K562 (cell line): ENCODE data around the gene PRTFDC1. TPM values are rescaled to one million over a fixed set of nuclear protein-coding genes. Genes with fewer than 3 reads are reported as not detected.

Source experiments
- ATAC-seq: fragments of 200-7000 bp; cut with Tn5 transposase; 3 replicates; pipeline ENCODE4 v1.9.1; 2020; ENCODE audit warnings: moderate library complexity
- BruUV-seq: library from RNA; stranded (reverse); fragments of 400-500 nt; replicated peaks from 2 replicates; lab custom pipeline; 2021; lab: Mats Ljungman, UMichigan
- CTCF ChIA-PET: fragments of 300-600 bp; formaldehyde crosslinking; extraction: SDS; loops from one replicate; lab custom pipeline; 2021; ENCODE audit warnings: low intra/inter-chr PET ratio; lab: Yijun Ruan, JAX
- POLR2A ChIA-PET: fragments of 300-600, 350-650 bp; sonication (Branson Sonifier 250); formaldehyde crosslinking; extraction: SDS; loops from one replicate; lab custom pipeline; 2021; ENCODE audit warnings: antibody characterized with exemption, inconsistent platforms; lab: Yijun Ruan, JAX
- DNase-seq, 4 experiments: peaks; one replicate each; pipeline versions ENCODE4 v3.0.0 to v3.0.0-alpha.2; 2011 to 2018; ENCODE audit warnings: low spot score in 3 of 4, mixed read lengths in 3 of 4; ENCODE audit errors: extremely low read depth in 1 of 4
- FAIRE-seq: peaks from 2 replicates; lab custom pipeline; 2011; peaks lifted over from hg19 to GRCh38; lab: Jason Lieb, UNC
- H2AFZ ChIP-seq: 2 replicates; pipeline ENCODE4 v1.6.0; 2011; ENCODE audit warnings: low read depth, low read length, control low read depth, inconsistent platforms
- H3K27ac ChIP-seq: fragments of 200-600 bp; 3 replicates; pipeline ENCODE4 v1.8.0; 2011; ENCODE audit warnings: low read depth, mild to moderate bottlenecking, control low read depth, inconsistent platforms, low read length, moderate library complexity, mixed read lengths; ENCODE audit errors: extremely low read depth
- H3K27me3 ChIP-seq, 2 experiments: fragments of 300-600 bp in 1 of 2; 2 replicates in 1 of 2; 3 replicates in 1 of 2; pipeline versions ENCODE4 v1.6.0 to v1.8.0; 2011; ENCODE audit warnings: inconsistent platforms in 2 of 2, low read length in 2 of 2, mild to moderate bottlenecking in 1 of 2, mixed read lengths in 1 of 2, moderate library complexity in 1 of 2; ENCODE audit not compliant: control insufficient read depth in 2 of 2, insufficient read depth in 2 of 2
- H3K36me3 ChIP-seq: fragments of 300-600 bp; 3 replicates; pipeline ENCODE4 v1.8.0; 2011; ENCODE audit warnings: mild to moderate bottlenecking, low read length, inconsistent platforms; ENCODE audit not compliant: control insufficient read depth, insufficient read depth
- H3K4me1 ChIP-seq, 2 experiments: fragments of 200-600 bp in 1 of 2; replicated peaks in 1 of 2; 2 replicates in 1 of 2; 3 replicates in 1 of 2; pipeline versions ENCODE4 v1.5.1 to v1.8.0; 2011; ENCODE audit warnings: inconsistent platforms in 2 of 2, low read length in 2 of 2, mild to moderate bottlenecking in 1 of 2, mixed read lengths in 1 of 2, moderate library complexity in 1 of 2; ENCODE audit not compliant: control insufficient read depth in 2 of 2, insufficient read depth in 2 of 2
- H3K4me2 ChIP-seq: 2 replicates; pipeline ENCODE4 v1.6.1; 2011; ENCODE audit warnings: low read length, control low read depth, inconsistent platforms, mixed read lengths; ENCODE audit not compliant: insufficient read depth
- H3K4me3 ChIP-seq: fragments of 200-600 bp; sonication (generic), shearing (Covaris generic); 2 replicates; pipeline ENCODE4 v1.5.1; 2016; ENCODE audit warnings: control low read depth, inconsistent platforms
- H3K79me2 ChIP-seq: fragments of 200-600 bp; 3 replicates; pipeline ENCODE4 v1.8.0; 2011; ENCODE audit warnings: low read length, inconsistent platforms; ENCODE audit not compliant: control insufficient read depth, insufficient read depth
- H3K9ac ChIP-seq, 2 experiments: 2 replicates each; pipeline versions ENCODE4 v1.6.0 to v1.6.1; 2011; ENCODE audit warnings: low read depth in 2 of 2, low read length in 2 of 2, control low read depth in 1 of 2, inconsistent platforms in 1 of 2, mild to moderate bottlenecking in 1 of 2, mixed read lengths in 1 of 2; ENCODE audit not compliant: insufficient read depth in 1 of 2
- H3K9me1 ChIP-seq: one replicate; pipeline ENCODE4 v1.6.0; 2011; ENCODE audit warnings: inconsistent platforms, mild to moderate bottlenecking, low read length, moderate library complexity; ENCODE audit not compliant: control insufficient read depth, insufficient read depth
- H3K9me3 ChIP-seq: replicated peaks from 2 replicates; pipeline ENCODE4 v1.5.1; 2011; ENCODE audit warnings: low read depth, low read length, inconsistent platforms; ENCODE audit not compliant: control insufficient read depth, insufficient read depth
- H4K20me1 ChIP-seq: replicated peaks from 2 replicates; pipeline ENCODE4 v1.6.1; 2011; ENCODE audit warnings: low read length, inconsistent platforms, mixed read lengths; ENCODE audit not compliant: control insufficient read depth, insufficient read depth
- ARID1B ChIP-seq: fragments of 450-650 bp; IDR thresholded peaks from 2 replicates; pipeline ENCODE4 v1.6.1; 2016; ENCODE audit warnings: antibody characterized with exemption, mild to moderate bottlenecking, inconsistent platforms
- EP300 ChIP-seq: IDR thresholded peaks from 2 replicates; pipeline ENCODE4 v1.6.1; 2012; ENCODE audit warnings: low read length, improper control_type of control experiment
- ETV6 ChIP-seq, 3 experiments: fragments of 150-350 bp in 1 of 3; sonication (generic) in 1 of 3; formaldehyde crosslinking in 1 of 3; IDR thresholded peaks; 2 replicates each; pipeline versions ENCODE4 v1.6.1 to v1.8.0; 2014 to 2022; ENCODE audit warnings: borderline replicate concordance in 2 of 3, low read depth in 2 of 3, antibody characterized with exemption in 1 of 3, low read length in 1 of 3, mild to moderate bottlenecking in 1 of 3, missing genetic modification reagents in 1 of 3
- FOSL1 ChIP-seq: fragments of 200-800 bp; sonication (Bioruptor generic); conservative IDR thresholded peaks from 2 replicates; pipeline ENCODE4 v1.6.1; 2016; ENCODE audit warnings: missing genetic modification characterization, missing compliant biosample characterization
- IRF2 ChIP-seq: sonication (generic); formaldehyde crosslinking; IDR thresholded peaks from 2 replicates; pipeline ENCODE4 v1.8.1; 2022; ENCODE audit warnings: mild to moderate bottlenecking, missing genetic modification reagents
- JUN ChIP-seq, 2 experiments: sonication (generic) in 1 of 2; formaldehyde crosslinking in 1 of 2; IDR thresholded peaks; 2 replicates each; pipeline versions ENCODE4 v1.6.1 to v1.8.0; 2012 to 2022; ENCODE audit warnings: borderline replicate concordance in 2 of 2, mild to moderate bottlenecking in 2 of 2, improper control_type of control experiment in 1 of 2, low read depth in 1 of 2, low read length in 1 of 2, missing genetic modification reagents in 1 of 2
- PURB ChIP-seq: sonication (generic); formaldehyde crosslinking; IDR thresholded peaks from 2 replicates; pipeline ENCODE4 v1.9.0; 2021; ENCODE audit warnings: low read depth, mild to moderate bottlenecking, missing genetic modification reagents
- RBM17 ChIP-seq: fragments of 200-400 bp; formaldehyde crosslinking; IDR thresholded peaks from 2 replicates; pipeline ENCODE4 v1.6.1; 2017; ENCODE audit warnings: low read depth, mild to moderate bottlenecking, low read length, borderline replicate concordance
- SMARCA4 ChIP-seq: fragments of 450-650 bp; IDR thresholded peaks from 2 replicates; pipeline ENCODE4 v1.6.1; 2016
- SMARCE1 ChIP-seq: fragments of 450-650 bp; IDR thresholded peaks from 2 replicates; pipeline ENCODE4 v1.7.1; 2016; ENCODE audit warnings: mild to moderate bottlenecking
- TCF3 ChIP-seq: sonication (generic); formaldehyde crosslinking; IDR thresholded peaks from 2 replicates; pipeline ENCODE4 v1.4.0; 2020; ENCODE audit warnings: mild to moderate bottlenecking, missing genetic modification reagents
- TRIM28 ChIP-seq: fragments of 450-650 bp; IDR thresholded peaks from 2 replicates; pipeline ENCODE4 v1.6.1; 2017
- ZNF175 ChIP-seq: fragments of 200-800 bp; sonication (Bioruptor generic); IDR thresholded peaks from 2 replicates; pipeline ENCODE4 v1.6.1; 2016; ENCODE audit warnings: low read depth, mild to moderate bottlenecking, missing genetic modification characterization, missing compliant biosample characterization
- ZNF224 ChIP-seq: sonication (generic); formaldehyde crosslinking; IDR thresholded peaks from 2 replicates; pipeline ENCODE4 v1.8.0; 2022; ENCODE audit warnings: mild to moderate bottlenecking, missing genetic modification reagents
- ZNF311 ChIP-seq: fragments of 250-450 bp; sonication (Bioruptor Pico); IDR thresholded peaks from 2 replicates; pipeline ENCODE4 v1.4.0; 2020; ENCODE audit warnings: mild to moderate bottlenecking, moderate library complexity
- WGBS: fragments of 100-300 bp; shearing (Covaris generic); methylation state at CpG from one replicate; pipeline ENCODE4 v1.1.6; 2016; ENCODE audit warnings: low coverage, mixed read lengths; ENCODE audit not compliant: insufficient coverage; ENCODE audit errors: missing lambda C conversion rate; 5-methylcytosine and 5-hydroxymethylcytosine counted together
- in situ Hi-C: fragments of 300-500 bp; cut with MboI; formaldehyde crosslinking; loops from 4 replicates; pipeline ENCODE4 v1.15.0; 2018; ENCODE audit warnings: inconsistent platforms, mixed read lengths
- intact Hi-C: fragments of 100-400 bp; cut with micrococcal nuclease; formaldehyde crosslinking; loops from 2 replicates; pipeline ENCODE4 v1.14.2; 2022
- polyA plus RNA-seq, 8 experiments: library from polyadenylated mRNA; depleted of rRNA in 4 of 8; stranded (reverse) in 5 of 8; unstranded in 3 of 8; fragments of >200 nt; fragmentation: Nextera tagmentation in 2 of 8; fragmentation: Illumina TruSeq in 1 of 8; extraction: Ambion mirVana in 2 of 8; extraction: Trizol in 1 of 8; gene quantifications; 2 replicates each; pipeline versions ENCODE4 v1.2.1 to v1.2.3, GENCODE V29; 2011 to 2014; ENCODE audit warnings: inconsistent platforms in 1 of 8, missing spikeins in 1 of 8
- total RNA-seq, 7 experiments: library from RNA; depleted of rRNA in 6 of 7; stranded (reverse); fragments of >200 nt in 6 of 7; fragmentation: Illumina TruSeq in 2 of 7; extraction: Trizol in 2 of 7; gene quantifications; 2 replicates each; pipeline versions ENCODE4 v1.2.1 to v1.2.3, GENCODE V29; 2011 to 2021; ENCODE audit warnings: low replicate concordance in 1 of 7
- TF ChIP-seq, protein P1 (sequence below): conservative IDR thresholded peaks from 2 replicates; pipeline ENCODE4 v1.6.1; 2011; ENCODE audit warnings: low read depth, mild to moderate bottlenecking, low read length; ENCODE audit not compliant: control insufficient read depth
- TF ChIP-seq, protein P2 (sequence below), 2 experiments: fragments of 450-650 bp in 1 of 2; sonication (generic) in 1 of 2; formaldehyde crosslinking in 1 of 2; IDR thresholded peaks in 1 of 2; conservative IDR thresholded peaks in 1 of 2; 2 replicates each; pipeline versions ENCODE4 v1.6.1 to v1.8.1; 2016 to 2023; ENCODE audit warnings: mild to moderate bottlenecking in 2 of 2, moderate library complexity in 2 of 2, inconsistent platforms in 1 of 2, missing genetic modification reagents in 1 of 2
- TF ChIP-seq, protein P3 (sequence below): IDR thresholded peaks from 2 replicates; pipeline ENCODE4 v1.6.1; 2012; ENCODE audit warnings: low read depth, low read length, improper control_type of control experiment, borderline replicate concordance

PRTFDC1 gene
- total and polyA plus RNA-seq, 9 of the 15 experiments (the other 6 are each of a cell fraction or from before 2014, with no cell fraction given) = 7.0 to 27.6 (median 10.0) TPM

DNA sequence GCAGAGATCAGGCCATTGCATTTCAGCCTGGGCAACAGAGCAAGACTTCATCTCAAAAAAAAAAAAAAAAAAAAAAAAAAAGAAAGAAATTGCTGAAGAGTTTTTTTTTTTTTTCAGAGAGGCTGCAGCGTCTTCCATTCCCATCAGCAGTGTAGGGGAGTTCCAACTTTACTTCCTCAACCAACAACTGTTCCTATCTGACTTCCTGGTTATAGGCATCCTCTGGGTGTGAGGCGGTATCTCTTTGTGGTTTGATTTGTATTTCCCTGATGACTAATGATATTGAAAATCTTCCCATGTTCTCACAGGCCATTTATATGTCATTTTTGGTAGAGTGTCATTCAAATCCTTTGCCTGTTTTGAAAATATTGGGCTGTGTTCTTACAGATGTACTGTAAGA lies 40.2 kb downstream of the PRTFDC1 start:
- Histone ChIP-seq H3K79me2 (no peaks in the 10 kb centered on the region), H3K4me3 (no peak overlapping the region), H3K36me3 (no peaks in the 10 kb centered on the region; the same call in 2 of the 3 replicates), H4K20me1 (no peaks in the 10 kb centered on the region), H3K27me3 (no peaks in the 10 kb centered on the region), H3K9ac (no peak overlapping the region), H3K9me3 (no peaks in the 10 kb centered on the region), H2AFZ (no peak overlapping the region), H3K4me2 (no peak overlapping the region), H3K9me1 (no peaks in the 10 kb centered on the region), H3K27ac (no peak overlapping the region), H3K4me1 (peaks cover 9 to 42% of the 10 kb centered on the region in 2 experiments; a peak in 4 of 5 replicates)
- FAIRE-seq (peak; percentile 58), ATAC-seq (peak; percentile 28; the same call in 1 of the 3 replicates), DNase-seq (peak in 2 of 4 experiments; percentile 20 to 51)
- WGBS = 8% methylated on average over 2 of the region's 2 CpGs
- in situ Hi-C loops = no loop called here
- intact Hi-C loops = no loop called here
- no TSS peak for BruUV-seq
- ChIA-PET CTCF (no interaction called here), POLR2A (no interaction called here)
- TF ChIP-seq JUN (IDR thresholded peaks at IDR 0.05; ENCODE audit: borderline replicate concordance, low read depth, low read length) (0 out of 2 replicates have a peak, but pooled peaks have one; percentile 19), JUN (CRISPR knock-in tag; IDR thresholded peaks at IDR 0.05; ENCODE audit: borderline replicate concordance) (no peak), IRF2 (no peak), ARID1B (no peak), SMARCE1 (0 out of 2 replicates have a peak, but pooled peaks have one; percentile 15), TCF3 (CRISPR knock-in tag) (no peak), EP300 (peak; percentile 35; the same call in 1 of the 2 replicates), SMARCA4 (0 out of 2 replicates have a peak, but pooled peaks have one; percentile 25), ZNF175 (CRISPR knock-in tag) (no peak), ZNF311 (CRISPR knock-in tag) (no peak), ETV6 (IDR thresholded peaks at IDR 0.05; ENCODE audit: borderline replicate concordance in 1 of 2, low read depth in 2 of 2, low read length in 1 of 2) (peak; percentile 79 to 96), ETV6 (CRISPR knock-in tag; IDR thresholded peaks at IDR 0.05; ENCODE audit: borderline replicate concordance) (no peak), RBM17 (no peak), ZNF224 (CRISPR knock-in tag) (no peak), FOSL1 (tag) (peak; percentile 69), PURB (no peak), TRIM28 (no peak)
- TF ChIP-seq, protein P1, sequence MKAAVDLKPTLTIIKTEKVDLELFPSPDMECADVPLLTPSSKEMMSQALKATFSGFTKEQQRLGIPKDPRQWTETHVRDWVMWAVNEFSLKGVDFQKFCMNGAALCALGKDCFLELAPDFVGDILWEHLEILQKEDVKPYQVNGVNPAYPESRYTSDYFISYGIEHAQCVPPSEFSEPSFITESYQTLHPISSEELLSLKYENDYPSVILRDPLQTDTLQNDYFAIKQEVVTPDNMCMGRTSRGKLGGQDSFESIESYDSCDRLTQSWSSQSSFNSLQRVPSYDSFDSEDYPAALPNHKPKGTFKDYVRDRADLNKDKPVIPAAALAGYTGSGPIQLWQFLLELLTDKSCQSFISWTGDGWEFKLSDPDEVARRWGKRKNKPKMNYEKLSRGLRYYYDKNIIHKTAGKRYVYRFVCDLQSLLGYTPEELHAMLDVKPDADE = no peak
- TF ChIP-seq, protein P2, sequence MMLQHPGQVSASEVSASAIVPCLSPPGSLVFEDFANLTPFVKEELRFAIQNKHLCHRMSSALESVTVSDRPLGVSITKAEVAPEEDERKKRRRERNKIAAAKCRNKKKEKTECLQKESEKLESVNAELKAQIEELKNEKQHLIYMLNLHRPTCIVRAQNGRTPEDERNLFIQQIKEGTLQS (IDR thresholded peaks at IDR 0.05) = peak; percentile 48; the same call in 1 of the 2 replicates
- TF ChIP-seq, protein P2 (CRISPR knock-in tag; conservative IDR thresholded peaks at IDR 0.05) = no peak
- TF ChIP-seq, protein P3, sequence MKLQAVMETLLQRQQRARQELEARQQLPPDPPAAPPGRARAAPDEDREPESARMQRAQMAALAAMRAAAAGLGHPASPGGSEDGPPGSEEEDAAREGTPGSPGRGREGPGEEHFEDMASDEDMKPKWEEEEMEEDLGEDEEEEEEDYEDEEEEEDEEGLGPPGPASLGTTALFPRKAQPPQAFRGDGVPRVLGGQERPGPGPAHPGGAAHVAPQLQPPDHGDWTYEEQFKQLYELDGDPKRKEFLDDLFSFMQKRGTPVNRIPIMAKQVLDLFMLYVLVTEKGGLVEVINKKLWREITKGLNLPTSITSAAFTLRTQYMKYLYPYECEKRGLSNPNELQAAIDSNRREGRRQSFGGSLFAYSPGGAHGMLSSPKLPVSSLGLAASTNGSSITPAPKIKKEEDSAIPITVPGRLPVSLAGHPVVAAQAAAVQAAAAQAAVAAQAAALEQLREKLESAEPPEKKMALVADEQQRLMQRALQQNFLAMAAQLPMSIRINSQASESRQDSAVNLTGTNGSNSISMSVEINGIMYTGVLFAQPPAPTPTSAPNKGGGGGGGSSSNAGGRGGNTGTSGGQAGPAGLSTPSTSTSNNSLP = peak; percentile 90; the same call in 1 of the 2 replicates
